Measurements from ENCODE around the gene PARL.

PARL gene

DNA sequence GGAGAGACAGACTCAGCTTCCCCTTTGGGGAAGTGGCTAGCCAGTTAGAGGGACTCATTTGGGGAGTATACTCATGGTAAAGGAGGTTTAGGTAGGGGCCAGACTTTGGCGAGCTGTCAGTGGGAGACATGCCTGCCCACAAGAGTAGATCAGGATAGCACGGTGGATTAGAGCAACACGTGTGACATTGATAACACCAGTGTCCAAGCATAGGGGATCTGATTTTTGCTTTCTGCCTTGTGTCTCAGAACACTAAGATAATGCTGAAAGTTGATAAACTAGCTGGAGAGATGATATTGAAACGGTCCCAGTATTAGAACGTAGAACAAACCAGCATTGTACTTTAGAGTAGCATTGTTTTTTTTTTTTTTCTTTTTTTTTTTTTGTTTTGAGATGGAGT lies 85.2 kb downstream of the PARL start:
- in situ Hi-C loops (cut with HindIII; ENCODE audit: low sequenced_read_pairs) = loop anchor here (25.0 kb wide), 1 partner anchor 312 kb away; no protein-coding TSS in a partner anchor

DNA sequence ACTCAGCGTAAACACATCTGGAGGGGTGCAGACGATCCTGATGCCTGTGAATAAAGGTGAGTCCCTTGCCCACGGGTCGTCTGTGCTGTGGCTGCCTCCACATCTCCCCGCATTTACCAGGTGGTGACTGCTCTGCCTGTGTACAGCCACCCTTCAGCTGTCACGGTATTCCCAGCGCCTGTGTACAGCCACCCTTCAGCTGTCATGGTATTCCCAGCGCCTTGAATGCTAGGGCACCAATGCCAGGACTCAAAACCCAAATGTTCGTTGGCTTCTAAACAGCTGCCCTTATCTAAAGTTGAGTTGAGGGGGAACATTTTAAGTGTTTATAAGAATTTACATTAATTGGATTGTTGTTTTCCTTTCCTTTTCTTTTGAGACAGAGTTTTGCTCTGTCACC lies 86.7 kb downstream of the PARL start:
- in situ Hi-C loops (cut with HindIII; ENCODE audit: low sequenced_read_pairs) = loop anchor here (25.0 kb wide), 1 partner anchor 311 kb away; no protein-coding TSS in a partner anchor

DNA sequence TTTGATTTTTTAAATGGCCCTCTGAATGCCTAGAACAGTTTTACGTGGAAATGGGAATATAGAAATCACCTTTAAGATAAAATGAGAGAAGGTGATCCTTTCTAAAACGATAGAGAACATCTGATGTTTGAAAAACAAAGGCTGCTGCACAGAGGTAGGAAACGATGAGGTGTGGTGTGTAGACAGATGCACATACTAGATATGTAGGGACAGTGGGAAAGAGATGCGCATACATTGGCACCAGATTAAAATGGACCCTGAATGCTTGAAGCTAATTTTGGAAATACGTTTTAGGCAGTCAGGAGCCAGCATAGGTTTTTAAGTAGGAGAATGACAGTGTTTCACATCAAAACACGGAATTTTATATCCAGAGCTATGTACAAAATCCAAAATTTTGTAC lies 88.3 kb downstream of the PARL start:
- in situ Hi-C loops (cut with HindIII; ENCODE audit: low sequenced_read_pairs) = loop anchor here (25.0 kb wide), 1 partner anchor 309 kb away; no protein-coding TSS in a partner anchor

DNA sequence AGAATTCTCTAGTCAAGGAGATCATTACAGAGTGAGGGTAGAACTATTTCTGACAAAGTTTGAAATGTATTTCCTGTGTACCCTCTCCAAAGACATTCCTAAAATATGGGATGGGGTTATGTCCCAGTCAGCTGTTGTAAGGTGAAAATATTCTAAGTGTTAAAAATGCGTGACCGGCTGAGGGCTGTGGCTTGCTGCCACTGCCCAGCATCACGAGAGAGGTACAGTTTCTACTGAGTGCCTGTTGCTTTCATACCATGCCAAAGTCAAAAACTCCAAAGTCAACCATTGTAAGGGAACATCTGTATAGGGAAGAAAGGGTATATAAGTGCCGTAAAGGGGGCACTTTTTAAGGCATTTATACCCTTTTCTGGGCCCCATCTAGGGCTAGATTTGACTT lies 90.2 kb downstream of the PARL start:
- in situ Hi-C loops (cut with HindIII; ENCODE audit: low sequenced_read_pairs) = loop anchor here (25.0 kb wide), 1 partner anchor 307 kb away; no protein-coding TSS in a partner anchor

DNA sequence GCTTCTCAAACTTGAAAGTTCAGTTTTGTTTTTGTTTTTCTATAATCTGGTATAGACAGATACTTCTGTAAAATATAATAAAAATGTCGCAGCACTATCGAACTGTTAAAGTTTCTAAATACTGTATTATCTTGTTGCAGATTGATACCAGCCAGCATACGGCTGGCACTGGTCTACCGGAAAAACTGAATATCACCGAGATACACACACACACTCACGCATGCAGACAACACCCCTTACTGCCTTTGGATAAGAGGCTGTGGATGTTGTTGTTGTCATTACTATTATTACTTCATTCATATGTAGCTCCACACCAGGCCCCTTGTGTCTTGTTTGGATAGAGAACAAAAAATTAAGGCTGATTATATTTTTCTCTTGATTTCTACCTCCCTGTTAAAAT lies 91.7 kb downstream of the PARL start:
- in situ Hi-C loops (cut with HindIII; ENCODE audit: low sequenced_read_pairs) = loop anchor here (25.0 kb wide), 1 partner anchor 306 kb away; no protein-coding TSS in a partner anchor

DNA sequence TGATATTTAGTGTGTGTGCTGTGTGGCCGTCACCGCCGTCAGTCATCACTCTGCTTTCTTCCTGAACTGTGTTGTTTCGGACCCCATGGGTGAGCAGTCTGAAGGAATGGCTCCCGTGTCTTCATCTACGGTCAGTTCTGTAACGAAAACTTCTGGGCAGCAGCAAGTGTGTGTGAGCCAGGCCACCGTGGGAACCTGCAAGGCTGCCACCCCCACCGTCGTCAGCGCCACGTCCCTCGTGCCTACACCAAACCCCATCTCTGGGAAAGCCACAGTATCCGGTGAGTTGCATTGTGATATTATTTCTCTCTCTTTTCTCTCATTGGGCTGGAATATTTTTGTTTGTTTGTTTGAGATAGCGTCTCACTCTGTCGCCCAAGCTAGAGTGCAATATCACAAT lies 94.0 kb downstream of the PARL start:
- in situ Hi-C loops (cut with HindIII; ENCODE audit: low sequenced_read_pairs) = loop anchor here (25.0 kb wide), 1 partner anchor 303 kb away; no protein-coding TSS in a partner anchor

DNA sequence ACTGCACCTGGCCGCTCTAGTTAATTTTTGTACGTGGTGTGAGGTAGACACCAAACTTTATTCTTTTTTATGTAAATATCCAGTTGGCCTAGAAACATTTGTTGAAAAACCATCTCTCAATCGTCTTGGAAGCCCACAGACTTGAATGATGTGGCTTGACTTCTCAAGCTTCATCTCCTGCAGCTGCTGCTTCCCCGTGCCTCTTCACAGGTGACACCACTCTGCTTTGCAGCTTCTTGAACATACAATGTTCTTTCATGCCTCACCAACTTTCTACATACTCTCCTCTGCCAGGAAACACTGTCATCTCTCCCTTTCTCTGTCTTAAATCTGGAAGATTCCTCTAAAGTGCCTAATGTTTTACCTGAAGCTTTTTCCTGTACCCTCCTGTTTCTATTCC lies 94.9 kb downstream of the PARL start:
- in situ Hi-C loops (cut with HindIII; ENCODE audit: low sequenced_read_pairs) = loop anchor here (25.0 kb wide), 1 partner anchor 303 kb away; no protein-coding TSS in a partner anchor

DNA sequence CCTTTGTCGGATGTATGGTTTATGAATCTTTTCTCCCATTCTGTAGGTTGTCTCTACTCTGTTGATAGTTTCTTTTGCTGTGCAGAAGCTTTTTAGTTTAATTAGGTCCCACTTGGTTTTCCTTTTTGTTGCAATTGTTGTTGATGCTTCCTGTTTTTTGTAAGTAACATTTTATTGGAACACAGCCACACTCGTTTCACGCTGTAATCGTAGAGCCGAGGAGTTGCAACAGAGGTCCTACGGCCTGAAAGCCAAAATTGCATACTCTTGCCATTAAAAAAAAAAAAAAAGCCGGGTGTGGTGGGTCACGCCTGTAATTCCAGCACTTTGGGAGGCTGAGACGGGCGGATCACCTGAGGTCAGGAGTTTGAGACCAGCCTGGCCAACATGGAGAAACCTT lies 100.2 kb downstream of the PARL start:
- in situ Hi-C loops (cut with HindIII; ENCODE audit: low sequenced_read_pairs) = loop anchor here (25.0 kb wide), 1 partner anchor 297 kb away; no protein-coding TSS in a partner anchor

DNA sequence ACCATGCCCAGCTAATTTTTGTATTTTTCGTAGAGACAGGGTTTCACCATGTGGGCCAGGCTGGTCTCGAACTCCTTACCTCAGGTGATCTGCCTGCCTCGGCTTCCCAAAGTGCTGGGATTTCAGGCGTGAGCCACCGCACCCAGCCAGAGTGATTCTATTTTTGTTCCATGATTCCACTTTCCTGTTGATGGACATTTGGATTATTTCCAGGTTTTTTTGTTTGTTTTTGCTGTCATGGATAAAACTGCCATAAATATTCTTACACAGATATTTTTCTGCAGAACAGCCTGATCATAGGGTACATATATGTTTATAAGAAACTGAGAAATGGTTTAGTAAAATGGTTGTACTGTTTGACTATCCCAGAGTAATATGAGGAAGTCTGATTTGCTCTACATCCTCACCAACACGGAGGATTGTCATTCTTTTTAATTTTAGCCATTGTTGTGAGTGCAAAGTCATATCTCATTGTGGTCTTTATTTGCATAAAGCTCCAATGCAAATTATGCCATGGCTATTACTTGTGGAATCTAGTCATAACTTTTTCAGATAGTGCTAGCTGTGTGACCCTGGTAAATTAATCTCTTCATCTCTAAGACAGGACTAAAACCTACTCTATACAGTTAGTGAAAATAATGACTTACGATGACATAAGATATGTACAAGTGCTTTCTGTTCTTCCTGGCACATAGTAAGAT lies 102.0 kb downstream of the PARL start:
- in situ Hi-C loops (cut with HindIII; ENCODE audit: low sequenced_read_pairs) = loop anchor here (25.0 kb wide), 1 partner anchor 295 kb away; no protein-coding TSS in a partner anchor

DNA sequence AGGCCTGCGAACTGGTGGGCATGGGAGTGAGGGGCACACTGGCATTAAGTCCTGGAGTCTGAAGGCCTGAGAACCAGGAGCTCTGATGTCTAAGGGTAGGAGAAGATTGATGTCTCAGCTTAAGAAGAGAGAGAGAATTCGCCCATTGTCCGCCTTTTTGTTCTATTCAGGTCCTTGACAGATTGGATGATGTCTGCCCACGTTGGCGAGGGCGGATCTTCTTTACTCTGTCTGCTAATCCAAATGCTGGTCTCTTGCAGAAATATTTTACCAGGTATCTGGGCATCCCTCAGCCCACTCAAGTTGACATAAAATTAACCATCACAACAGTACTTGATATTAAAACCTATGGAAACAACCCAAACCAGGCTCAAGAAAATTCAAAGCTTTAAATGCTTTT lies 103.4 kb downstream of the PARL start:
- in situ Hi-C loops (cut with HindIII; ENCODE audit: low sequenced_read_pairs) = loop anchor here (25.0 kb wide), 1 partner anchor 294 kb away; no protein-coding TSS in a partner anchor

DNA sequence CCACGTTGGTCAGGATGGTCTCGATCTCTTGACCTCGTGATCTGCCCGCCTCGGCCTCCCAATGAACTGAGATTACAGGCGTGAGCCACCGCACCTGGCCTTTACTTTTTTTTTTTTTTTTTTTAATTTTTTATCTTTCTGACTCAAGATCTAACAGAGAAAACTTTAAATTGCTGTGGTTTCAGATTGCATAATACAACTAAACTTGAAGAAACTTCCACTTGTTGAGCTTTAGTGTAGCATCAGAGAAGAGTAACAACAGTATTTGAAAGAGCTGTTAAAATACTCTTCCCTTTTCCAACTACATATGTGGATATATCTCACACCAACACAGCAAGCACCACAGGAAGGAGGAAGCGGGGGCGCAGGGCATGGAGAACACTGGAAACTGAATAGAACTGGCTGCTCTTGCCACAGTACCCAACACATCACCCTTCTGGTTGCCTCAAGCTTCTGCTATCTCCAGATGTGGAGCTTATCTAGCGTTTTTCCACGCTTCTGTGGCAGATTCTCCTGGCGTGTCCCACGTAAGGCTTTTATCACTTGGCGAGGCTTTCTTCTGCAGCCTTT lies 104.7 kb downstream of the PARL start:
- in situ Hi-C loops (cut with HindIII; ENCODE audit: low sequenced_read_pairs) = loop anchor here (25.0 kb wide), 1 partner anchor 293 kb away; no protein-coding TSS in a partner anchor
